AG09309 (cell line): ENCODE measurements around the gene BMP7.

ENCODE experiments used
- DNase-seq: peaks from one replicate; pipeline ENCODE4 v3.0.0-alpha.2; 2010; ENCODE audit warnings: low read depth
- H3K4me3 ChIP-seq: 2 replicates; pipeline ENCODE4 v1.5.1; 2011; ENCODE audit warnings: mild to moderate bottlenecking, low read depth, low read length, moderate library complexity; ENCODE audit not compliant: control insufficient read depth
- CTCF ChIP-seq: IDR thresholded peaks from 2 replicates; pipeline ENCODE4 v1.5.1; 2011; ENCODE audit warnings: mild to moderate bottlenecking, low read depth, low read length, inconsistent platforms; ENCODE audit not compliant: insufficient read depth, control insufficient read depth; ENCODE audit errors: missing control alignments

Gene BMP7

GRCh38 chr20:57251949-57252348 lies 14.5 kb downstream of the BMP7 start:
- DNase-seq, result no peak
- no peak for TF ChIP-seq CTCF
- no peak overlapping the region for H3K4me3 ChIP-seq

- H3K4me3 ChIP-seq, result no peak overlapping the region
- no peak for TF ChIP-seq CTCF
- DNase-seq, result no peak
These were observed 15.1 kb downstream of the BMP7 start for GRCh38 chr20:57251344-57251743.

- no peak for TF ChIP-seq CTCF
- DNase-seq, result no peak
- H3K4me3 ChIP-seq, result no peak overlapping the region
These were observed 15.7 kb downstream of the BMP7 start for GRCh38 chr20:57250607-57251343.

GRCh38 chr20:57249772-57250171 lies 16.7 kb downstream of the BMP7 start:
- no peak for TF ChIP-seq CTCF
- H3K4me3 ChIP-seq, result no peak overlapping the region
- DNase-seq, result no peak

GRCh38 chr20:57249073-57249472 lies 17.4 kb downstream of the BMP7 start:
- H3K4me3 ChIP-seq, result no peak overlapping the region
- no peak for DNase-seq
- no peak for TF ChIP-seq CTCF

- no peak for TF ChIP-seq CTCF
- no peak overlapping the region for H3K4me3 ChIP-seq
- no peak for DNase-seq
These were observed 18.2 kb downstream of the BMP7 start for GRCh38 chr20:57248132-57248797.
